SHP77 (cell line): Measurements from ENCODE around the gene NUP62.
"Not testable (repeated sequence)": the region's sequence is repeated elsewhere in the genome, so short reads cannot be mapped to it uniquely, and the experiment has no call there.

Experiments
- DNase-seq, 2 experiments: peaks; one replicate each; lab custom pipeline; 2025; lab: John Stamatoyannopoulos, UW

Gene NUP62, protein sequence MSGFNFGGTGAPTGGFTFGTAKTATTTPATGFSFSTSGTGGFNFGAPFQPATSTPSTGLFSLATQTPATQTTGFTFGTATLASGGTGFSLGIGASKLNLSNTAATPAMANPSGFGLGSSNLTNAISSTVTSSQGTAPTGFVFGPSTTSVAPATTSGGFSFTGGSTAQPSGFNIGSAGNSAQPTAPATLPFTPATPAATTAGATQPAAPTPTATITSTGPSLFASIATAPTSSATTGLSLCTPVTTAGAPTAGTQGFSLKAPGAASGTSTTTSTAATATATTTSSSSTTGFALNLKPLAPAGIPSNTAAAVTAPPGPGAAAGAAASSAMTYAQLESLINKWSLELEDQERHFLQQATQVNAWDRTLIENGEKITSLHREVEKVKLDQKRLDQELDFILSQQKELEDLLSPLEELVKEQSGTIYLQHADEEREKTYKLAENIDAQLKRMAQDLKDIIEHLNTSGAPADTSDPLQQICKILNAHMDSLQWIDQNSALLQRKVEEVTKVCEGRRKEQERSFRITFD

DNA sequence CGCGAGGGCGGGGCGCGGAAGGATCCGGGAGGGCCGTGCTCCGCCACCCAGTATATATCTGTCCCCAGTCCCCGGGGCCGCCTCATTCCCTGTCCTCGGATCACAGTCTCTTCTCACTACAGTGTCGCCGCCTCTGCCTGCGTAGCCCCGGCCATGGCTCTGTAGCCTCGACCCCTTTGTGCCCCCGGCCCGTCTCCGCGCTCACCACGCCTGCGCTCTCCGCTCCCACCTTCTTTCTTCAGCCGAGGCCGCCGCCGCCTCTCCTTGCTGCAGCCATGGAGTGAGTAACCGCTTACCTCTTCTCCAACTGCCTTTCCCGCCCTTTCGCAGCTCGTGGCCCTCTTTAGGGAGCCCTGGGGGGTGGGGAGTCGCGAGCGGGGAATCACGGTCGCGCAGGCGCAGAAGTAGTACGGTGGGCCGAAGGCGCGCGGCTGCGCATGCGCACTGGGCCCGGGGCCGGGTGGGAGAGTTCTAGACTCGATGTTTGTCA lies at the start of gene NUP62, which contains the start of gene ATF5:
NUP62 (minus strand) TSS at position 384 of the 490 bp plus-strand sequence. CDS start 19,697 bp downstream, outside the sequence.
ATF5 (plus strand) TSS at position 85 of the 490 bp plus-strand sequence. CDS start 1,646 bp downstream, outside the sequence.
- peak; percentile 81 to 89 for DNase-seq

DNA sequence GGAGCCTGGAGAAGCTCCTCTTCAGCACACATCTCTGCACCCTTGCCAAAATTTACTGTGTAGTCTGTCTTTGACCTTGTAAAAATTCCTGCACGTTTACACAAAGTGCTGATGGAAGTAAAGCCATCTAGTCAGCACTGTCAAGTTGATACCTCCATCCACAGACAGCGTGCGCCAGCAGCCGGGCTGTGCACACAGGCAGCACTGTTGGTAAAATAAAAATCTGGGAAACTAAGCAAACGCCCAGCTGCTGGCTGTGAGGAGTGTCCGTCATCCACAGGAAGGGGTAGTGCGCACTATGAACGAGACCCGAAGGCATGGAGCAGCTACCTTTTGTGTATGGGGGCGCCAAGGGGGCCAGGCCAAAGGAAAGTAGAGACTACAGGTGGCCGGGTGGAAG lies 49.0 kb upstream of the NUP62 start:
- no peak for DNase-seq

DNA sequence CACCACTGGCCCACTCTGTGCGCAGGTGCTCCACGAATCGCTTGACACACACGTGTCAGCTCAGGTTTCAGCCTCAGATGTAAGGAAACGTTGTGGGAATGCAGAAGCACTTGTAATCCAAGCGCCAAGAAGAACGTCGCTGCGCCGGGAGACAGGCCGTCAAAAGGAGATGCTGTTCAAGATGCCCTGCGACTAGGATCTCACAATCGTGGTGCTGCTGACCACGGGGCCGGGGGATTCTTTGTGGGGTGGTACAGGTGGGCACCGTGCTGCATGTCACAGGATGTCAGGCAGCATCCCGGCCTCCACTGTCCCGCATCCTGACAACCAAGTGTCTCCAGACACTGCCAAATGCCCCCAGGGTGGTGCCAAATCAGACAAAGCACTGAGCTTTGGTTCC lies 48.6 kb upstream of the NUP62 start:
- DNase-seq, result no peak

DNA sequence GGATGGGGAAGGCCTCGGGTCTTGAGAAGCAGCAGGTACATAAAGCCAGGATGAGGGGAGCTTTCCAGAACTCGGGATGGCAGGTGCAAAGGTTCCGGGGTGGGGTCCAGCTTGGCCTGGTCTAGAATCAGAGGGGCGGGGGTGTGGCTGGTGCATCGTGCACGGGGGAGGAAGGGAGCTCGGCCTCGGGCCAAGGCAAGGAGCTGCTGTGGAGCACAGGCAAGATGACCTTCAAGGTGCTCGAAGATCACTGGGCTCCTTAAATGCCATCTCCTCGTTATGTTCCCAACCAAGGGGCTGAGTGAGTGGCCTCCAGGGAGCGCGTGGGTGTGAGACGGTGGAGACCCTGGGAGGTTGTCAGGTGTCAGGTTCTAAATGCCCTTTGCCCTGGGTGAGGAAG lies 47.8 kb upstream of the NUP62 start:
- no peak for DNase-seq

DNA sequence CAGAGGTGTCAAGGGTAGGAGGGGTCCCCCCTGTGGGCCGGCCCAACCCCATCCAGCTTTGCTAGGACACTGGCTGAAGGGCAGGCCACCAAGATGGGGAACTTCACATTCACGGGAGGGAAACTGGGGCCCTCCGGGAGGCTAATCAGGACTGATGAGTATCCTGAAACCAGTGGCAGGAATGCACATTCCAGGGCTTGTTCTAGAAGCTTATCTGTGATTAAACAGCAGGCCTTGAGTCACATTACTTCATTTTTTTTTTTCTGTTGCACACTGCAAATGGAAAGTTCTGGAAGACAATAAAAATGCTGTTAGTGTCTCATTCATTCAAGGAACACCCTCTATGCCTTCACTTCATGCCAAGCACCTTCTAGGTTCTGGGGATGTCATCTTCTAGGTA lies 47.2 kb upstream of the NUP62 start:
- DNase-seq, result no peak

DNA sequence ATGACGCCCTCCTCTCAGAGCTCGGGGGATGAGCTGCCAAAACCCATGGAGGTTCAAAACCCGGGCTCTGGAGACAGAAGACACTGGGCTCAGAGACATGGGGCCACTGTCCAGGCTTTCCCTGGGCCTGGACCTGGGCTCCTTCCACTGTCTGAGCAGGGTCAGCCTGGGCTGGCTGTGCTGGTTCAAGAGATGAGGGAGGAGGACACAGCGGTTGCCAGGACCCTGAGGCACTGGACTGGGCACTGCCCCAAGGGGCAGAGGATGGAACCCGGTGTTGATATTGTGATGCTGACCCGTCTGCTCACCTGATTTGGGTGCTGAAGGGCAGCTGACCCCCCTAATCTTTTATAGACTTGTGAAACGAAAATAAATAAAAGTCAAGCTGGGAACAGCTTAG lies 45.7 kb upstream of the NUP62 start:
- DNase-seq, result no peak

DNA sequence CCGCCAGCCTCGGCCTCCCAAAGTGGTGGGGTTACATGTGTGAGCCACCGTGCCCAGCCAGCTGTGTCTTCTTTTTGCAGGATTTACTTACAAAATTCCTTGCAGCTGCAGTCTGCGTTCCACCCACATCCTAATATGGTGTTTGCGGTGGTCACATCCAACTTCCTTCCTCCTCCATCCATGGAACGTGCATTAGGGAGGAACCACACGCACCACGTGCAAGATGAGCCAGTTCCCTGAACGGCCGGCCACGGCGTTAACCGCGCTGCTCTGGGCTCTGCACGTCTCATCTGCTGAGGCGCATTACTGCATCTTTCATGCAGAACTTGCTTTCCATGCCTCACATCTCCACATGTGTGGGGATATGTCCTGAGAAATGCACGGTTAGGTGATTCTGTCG lies 44.7 kb upstream of the NUP62 start:
- DNase-seq, result no peak

DNA sequence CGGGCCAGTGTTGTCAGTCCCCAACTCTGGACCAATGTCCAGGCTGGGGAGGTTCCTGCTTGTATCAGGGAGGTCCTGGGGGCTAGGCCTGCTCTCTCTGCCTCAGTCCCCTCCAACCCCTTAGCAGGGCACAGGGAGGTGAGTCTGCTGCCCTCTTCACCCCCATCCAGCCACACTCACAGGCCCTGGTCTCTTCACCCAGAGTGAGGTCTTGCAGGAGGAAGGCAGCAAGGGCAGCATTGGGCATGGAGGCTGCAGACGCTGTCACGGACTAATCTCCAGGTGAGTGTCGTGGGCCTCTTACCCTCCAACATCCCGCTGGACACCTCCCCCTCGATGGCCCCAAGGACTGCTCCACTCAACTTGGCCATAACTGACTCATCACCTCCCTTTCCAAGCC lies 43.5 kb upstream of the NUP62 start:
- DNase-seq, result no peak

DNA sequence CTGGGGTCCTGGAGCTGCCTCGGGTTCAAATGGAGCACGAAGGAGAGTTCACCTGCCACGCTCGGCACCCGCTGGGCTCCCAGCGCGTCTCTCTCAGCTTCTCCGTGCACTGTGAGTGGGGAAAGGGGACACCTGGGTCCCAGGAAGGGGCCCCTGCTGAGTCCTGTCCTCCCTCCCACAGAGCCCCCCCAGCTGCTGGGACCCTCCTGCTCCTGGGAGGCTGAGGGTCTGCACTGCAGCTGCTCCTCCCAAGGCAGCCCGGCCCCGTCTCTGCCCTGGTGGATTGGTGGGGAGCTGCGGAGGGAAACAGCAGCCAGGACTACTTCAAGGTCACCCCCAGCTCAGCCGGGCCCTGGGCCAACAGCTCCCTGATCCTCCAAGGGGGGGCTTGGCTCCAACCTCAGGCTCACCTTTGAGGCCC lies 42.7 kb upstream of the NUP62 start:
- no peak for DNase-seq

DNA sequence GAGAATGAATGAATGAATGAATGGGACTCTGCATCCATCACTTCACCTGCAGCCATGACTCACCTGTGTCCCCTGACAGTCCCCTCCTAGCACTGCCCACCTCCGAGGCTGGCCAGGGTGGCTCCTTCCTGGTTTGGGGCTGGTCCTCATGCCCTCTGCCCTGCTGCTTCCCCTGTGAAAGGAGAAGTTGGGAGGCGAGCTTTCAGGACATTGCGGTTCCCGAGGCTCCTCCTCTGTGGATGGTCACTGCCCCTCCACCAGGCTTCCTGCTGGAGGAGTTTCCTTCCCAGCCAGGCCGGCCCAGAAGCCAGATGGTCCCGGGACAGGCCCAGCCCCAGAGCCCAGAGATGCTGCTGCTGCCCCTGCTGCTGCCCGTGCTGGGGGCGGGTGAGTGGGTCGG lies 40.1 kb upstream of the NUP62 start:
- not testable (repeated sequence) for DNase-seq

DNA sequence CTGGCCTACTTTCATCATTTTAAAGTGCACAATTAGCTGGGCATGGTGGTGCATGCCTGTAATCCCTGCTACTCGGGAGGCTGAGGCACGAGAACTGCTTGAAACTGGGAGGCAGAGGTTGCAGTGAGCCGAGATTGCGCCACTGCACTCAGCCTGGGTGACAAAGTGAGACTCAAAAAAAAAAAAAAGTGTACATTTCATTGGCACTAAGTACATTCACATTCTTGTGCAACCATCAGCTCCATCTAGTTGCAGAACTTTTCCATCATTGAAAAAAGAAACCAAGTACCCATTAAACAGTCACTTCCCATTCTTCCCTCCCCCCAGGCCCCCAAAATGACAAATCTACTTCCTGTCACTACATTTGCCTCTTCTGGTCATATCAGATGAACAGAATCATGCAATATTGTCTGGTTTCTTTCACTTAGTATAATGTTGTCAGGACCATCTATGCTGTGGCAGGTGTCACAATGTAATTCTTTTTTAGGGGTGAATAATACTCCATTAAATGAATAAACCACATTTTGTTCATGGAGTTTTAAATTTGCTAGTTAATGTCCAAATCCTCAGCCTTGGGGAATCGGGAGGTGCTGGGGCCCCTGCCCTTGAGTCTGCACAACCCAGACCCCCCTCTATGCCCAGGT lies 39.1 kb upstream of the NUP62 start:
- no peak for DNase-seq

DNA sequence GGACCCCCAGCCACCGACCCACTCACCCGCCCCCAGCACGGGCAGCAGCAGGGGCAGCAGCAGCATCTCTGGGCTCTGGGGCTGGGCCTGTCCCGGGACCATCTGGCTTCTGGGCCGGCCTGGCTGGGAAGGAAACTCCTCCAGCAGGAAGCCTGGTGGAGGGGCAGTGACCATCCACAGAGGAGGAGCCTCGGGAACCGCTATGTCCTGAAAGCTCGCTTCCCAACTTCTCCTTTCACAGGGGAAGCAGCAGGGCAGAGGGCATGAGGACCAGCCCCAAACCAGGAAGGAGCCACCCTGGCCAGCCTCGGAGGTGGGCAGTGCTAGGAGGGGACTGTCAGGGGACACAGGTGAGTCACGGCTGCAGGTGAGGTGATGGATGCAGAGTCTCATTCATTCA lies 31.7 kb upstream of the NUP62 start, which contains the start of gene SIGLEC11:
SIGLEC11 (minus strand) TSS at position 193 of the 400 bp plus-strand sequence; CDS start at position 102, 91 bp downstream.
- not testable (repeated sequence) for DNase-seq

DNA sequence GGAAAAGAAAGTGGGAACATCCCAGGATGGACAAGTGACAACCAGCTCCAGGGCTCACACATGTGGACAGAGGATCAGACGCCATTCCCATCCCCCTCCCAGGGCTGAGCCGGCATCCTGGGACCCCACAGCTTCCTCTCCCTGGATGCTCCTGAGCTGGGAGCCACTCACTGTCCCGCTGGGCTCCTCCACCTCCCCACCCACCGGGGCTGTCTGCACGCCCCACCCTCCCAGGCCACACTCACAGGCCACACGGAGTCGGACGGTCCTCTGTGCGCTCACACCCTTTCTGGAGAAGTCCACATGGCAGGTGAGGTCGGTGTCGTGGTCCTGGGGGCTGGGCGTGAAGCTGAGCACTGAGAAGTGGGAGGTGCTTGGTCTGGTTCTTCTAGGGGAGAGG lies 30.6 kb upstream of the NUP62 start:
- DNase-seq, result not testable (repeated sequence)

DNA sequence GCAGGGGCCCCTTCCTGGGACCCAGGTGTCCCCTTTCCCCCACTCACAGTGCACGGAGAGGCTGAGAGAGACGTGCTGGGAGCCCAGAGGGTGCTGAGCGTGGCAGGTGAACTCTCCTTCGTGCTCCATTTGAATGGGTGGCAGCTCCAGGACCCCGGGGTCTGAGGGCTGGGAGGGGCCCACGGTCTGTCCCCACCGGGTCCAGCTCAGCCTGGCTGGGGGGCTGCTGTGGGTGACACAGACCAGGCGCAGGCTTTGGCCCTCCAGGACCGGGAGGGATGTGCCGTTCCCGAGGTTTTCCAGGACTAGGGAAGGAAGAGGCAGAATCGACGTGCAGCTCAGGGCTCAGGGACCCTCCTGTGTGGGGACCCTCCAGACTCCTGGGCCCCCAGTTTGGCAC lies 29.3 kb upstream of the NUP62 start:
- not testable (repeated sequence) for DNase-seq

DNA sequence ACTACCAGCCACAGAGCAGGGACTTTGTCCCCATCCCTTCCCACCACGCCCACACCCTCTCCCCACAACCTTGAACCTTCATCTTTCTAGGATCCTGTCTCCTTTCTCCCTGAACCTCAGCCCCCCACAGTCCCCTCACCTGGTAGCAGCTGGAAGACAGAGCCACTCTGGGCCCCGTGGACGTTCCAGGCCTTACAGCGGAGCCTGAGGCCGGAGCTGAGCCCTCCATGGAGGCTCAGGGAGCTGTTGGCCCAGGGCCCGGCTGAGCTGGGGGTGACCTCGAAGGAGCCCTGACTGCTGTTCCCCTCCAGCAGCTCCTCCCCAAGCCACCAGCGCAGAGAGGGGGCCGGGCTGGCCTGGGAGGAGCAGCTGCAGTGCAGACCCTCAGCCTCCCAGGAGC lies 28.8 kb upstream of the NUP62 start:
- DNase-seq, result not testable (repeated sequence)

DNA sequence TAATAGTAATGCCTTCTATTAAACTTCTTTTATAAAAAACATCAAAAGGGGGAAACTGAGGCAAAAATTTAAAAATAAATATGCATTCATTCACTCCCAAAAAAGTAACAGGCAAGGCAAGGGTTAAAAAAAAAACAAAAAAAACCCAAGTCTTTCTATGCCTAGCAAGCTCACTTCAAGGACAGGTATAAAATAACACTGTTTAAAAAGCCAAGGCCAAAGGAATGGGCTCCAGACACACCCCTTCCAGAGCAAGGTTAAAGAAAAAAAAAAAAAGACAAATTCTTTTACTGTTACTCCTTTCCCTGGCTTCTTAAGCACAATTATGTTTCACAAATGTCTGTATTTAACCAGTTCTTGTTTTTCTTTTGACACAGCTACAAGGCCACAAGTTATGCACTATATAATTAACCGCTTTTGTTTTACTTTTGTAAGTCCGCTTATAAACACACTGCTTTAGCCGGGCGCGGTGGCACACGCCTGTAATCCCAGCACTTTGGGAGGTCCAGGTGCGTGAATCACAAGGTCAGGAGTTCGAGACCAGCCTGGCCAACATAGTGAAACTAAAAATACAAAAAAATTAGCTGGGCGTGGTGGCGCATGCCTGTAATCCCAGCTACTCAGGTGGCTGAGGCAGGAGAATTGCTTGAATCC lies 28.1 kb upstream of the NUP62 start:
- DNase-seq, result no peak

DNA sequence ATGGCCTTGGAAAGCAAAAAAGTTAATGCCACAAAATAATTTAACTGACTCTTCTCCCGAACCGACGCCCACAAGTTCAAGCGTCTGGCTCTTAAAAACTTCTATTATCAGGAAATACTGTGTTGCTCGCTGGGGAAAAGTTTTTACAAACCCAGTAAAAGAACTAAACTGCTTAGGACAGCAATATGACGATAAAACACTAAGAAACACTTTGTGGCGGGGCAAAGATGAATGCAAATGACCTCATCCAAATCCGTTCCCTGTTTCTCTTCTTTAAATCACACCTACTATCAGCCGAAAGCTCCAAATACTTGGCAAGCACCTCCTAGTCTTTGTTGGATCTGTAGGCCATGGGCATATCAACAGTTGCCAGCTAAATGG lies 26.8 kb upstream of the NUP62 start:
- no peak for DNase-seq

DNA sequence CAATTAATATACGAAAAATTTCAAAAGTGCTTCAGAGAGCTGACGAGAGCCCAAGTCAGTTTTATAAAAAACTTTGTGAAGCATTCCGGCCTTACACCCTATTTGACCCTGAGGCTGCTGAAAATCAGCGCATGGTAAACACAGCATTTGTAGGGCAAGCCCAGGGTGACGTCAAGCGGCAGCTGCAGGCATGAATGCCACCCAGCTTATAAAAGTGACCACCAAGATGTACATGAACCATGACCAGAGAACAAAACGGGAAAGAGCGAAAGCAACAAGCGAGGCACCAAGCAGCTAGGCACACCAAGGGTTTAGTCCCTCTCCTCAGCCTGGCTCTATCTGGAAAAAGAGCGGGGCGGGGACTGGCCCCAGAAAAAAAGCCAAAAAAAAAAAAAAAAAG lies 25.6 kb upstream of the NUP62 start:
- DNase-seq, result peak; percentile 95 to 98

DNA sequence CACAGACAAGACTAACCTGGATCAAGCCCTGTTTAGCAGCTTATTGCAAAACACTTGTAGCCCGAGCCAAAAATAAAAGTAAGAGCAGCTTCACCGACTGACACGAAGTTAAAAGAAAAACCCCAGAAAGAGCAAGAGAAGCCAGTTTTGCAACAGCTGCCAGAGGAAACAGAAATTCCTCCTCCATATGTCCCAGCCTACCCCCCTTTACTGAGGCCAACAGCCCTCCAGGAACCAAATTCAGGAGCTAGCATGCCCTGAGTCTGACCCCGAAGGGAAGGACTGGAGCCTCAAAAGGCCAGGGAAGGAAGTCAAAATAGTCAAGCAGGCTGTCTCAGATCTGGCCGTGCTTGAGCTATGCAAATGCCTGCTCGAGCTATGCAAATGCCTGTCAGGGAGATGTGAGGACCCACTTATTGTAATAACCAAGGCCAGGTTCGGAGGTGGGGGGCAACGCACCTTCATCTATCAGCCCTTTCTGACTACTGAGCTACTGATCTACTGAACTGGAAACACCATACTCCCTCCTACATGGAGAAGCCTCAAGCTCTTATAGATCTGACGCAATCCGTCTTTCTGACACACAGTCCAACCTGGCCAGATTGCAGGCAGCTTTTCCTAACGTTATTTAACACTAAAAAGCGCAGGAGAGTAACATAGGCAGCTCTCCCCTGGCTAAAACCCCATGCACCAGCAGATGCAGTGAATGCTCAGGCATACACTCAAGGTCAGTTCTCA lies 25.0 kb upstream of the NUP62 start:
- DNase-seq, result no peak

DNA sequence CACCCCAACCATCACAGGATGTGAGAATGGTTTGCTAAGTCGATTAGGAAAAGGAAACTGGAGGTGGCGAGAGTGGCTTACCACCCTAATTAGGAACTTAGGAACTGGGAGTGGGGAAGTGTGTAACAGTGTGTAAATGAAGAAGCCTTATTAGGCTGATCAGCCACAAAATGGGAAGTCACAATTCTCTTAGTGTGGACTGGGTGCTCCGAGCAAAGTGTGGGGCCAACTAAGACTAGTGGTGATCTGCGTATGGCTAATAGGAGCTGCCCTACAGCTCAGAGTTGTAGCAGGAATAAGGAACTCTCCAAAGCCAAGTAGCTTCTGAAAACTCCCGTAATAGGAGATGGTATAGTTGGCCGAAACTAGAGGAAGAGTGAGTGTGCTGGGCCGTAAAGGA lies 24.1 kb upstream of the NUP62 start:
- DNase-seq, result no peak

DNA sequence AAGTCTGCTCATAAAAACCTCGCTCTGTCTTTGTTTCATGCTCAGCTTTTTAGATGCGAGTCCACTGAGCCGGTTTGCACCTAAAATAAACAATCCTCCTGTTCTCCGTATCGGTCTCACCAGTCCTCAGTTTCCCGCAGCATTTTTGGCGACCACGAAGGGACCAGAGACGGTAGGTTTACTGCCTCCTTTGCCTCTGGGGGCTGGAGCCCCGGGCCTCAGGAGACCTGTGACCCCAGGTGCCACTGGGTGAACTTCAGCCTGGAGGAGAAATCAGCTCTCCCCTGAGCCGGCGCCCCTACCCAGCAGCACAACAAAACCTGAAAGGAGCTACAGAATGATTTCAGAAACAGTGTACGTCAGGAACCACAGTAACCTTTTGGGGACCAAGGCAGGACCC lies 23.6 kb upstream of the NUP62 start:
- DNase-seq, result no peak

DNA sequence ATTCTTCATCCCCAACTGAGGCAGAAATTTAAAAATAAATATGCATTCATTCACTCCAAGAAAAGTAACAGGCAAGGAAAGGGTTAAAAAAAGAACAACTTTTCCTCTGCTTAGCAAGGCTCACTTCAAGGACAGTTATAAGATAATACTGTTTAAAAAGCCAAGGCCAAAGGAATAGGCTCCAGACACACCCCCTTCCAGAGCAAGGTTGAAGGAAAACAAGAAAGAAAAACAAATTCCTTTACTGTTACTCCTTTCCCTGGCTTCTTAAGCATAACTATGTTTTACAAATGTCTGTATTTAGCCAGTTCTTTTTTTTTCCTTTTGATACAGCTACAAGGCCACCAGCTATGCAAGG lies 23.2 kb upstream of the NUP62 start:
- no peak for DNase-seq
